C4-2B (cell line): ENCODE results near the gene GNA15.

ENCODE experiments used
- CTCF ChIP-seq: fragments of 450-650 bp; conservative IDR thresholded peaks from 2 replicates; pipeline ENCODE4 v1.5.1; 2017; ENCODE audit warnings: mild to moderate bottlenecking
- ZFX ChIP-seq: fragments of 450-650 bp; IDR thresholded peaks from 2 replicates; pipeline ENCODE4 v1.6.1; 2017

DNA sequence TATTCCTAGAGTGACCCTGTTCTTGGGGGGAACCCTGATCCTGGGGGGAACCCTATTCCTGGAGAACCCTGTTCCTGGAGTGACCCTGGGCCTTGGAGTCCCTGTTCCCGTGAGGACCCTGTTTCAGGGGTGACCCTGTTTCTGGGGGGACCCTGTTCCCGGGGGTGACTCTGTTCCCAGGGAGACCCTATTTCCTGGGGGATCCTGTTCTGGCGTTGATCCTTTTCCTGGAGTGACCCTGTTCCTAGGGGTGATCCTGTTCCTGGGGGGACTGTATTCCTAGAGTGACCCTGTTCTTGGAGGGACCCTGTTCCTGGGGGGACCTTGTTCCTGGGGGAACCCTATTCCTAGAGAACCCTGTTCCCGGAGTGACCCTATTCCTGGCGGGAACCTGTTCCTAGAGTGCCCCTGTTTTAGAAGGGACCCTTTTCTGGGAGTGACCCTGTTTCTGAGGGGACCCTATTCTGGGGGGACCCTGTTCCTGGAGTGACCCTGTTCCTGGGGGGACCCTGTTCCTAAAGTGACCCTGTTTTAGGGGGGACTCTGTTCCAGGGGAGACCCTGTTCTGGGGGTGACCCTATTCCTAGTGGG is 15.0 kb downstream of the GNA15 start:
- TF ChIP-seq CTCF (no peak), ZFX (no peak)
